Activated CD8-positive, alpha-beta memory T cell treated with anti-CD3 and anti-CD28 coated beads for 48 hours (primary cell): ENCODE measurements around the gene TEAD3.

Experiments
- DNase-seq, 3 experiments: peaks; one replicate each; pipeline ENCODE4 v3.0.0-alpha.2; 2020; ENCODE audit warnings: low read depth in 2 of 3, low spot score in 2 of 3

Gene TEAD3

DNA sequence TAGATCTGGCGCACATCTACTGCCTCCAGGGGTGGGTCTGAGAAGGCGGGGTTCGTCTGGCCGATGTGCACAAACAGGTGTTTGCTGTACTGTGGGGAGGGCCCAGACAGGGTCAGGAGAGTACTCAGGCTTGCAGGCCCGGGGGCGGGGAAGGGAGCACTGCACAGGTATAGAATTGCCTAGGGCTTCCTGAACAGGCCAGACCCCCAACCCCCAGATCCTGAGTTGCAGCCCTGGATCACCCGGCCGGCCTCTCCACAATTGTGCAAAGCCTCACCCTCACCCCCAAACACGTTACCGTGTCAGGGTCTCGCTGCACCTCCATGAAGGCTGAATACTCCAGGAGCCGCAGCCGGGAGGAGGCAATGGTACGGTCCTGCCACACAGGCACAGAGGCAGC is 20.9 kb downstream of the TEAD3 start:
- DNase-seq, result no peak

DNA sequence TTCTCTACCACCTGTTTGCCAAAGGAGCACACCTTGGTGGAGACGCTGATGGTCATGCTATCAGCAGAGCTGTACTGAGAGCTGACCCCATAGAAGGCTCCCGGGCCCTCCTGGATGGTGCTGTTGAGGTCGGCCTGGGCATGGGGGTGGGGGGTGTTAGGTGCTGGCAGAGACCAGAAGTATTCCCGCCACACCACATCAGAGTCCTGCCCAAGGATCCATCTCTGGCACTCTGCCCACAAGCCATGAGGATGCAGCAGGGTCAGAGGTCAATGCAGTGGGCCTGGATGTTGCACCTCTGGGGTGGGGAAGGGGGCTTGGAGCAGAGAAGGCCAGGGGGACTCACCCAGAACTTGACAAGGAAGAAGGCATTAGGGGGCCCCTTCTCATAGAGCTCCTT is 21.3 kb downstream of the TEAD3 start:
- no peak for DNase-seq

DNA sequence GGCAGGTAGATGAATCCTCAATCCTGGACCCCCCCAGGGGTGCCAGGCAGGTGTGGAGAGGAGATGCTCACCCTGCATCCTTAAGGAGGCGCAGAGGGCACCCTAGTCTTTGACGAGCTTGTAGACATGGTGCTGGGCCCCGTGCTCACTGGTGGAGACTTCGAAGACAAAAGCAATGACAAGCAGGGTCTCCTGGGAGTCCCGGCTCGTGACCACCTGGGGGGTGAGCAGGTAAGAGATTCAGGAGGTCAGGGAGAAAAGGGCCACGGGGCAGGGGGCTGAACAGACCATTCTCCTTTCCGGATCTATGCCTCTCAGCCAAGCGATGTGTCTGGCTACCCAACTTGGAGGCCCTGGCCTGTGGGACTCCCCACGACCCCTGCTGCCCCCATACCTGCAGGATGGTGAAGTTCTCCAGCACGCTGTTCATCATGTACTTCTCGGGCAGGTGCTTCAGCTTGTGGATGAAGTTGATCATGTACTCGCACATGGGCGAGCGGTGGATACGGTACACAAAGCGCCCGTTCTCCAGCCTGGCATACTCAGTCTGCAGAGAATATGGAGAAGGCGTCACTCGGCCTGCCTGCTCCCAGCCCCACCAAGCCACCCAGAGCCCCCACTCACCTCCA is 21.8 kb downstream of the TEAD3 start:
- no peak for DNase-seq

DNA sequence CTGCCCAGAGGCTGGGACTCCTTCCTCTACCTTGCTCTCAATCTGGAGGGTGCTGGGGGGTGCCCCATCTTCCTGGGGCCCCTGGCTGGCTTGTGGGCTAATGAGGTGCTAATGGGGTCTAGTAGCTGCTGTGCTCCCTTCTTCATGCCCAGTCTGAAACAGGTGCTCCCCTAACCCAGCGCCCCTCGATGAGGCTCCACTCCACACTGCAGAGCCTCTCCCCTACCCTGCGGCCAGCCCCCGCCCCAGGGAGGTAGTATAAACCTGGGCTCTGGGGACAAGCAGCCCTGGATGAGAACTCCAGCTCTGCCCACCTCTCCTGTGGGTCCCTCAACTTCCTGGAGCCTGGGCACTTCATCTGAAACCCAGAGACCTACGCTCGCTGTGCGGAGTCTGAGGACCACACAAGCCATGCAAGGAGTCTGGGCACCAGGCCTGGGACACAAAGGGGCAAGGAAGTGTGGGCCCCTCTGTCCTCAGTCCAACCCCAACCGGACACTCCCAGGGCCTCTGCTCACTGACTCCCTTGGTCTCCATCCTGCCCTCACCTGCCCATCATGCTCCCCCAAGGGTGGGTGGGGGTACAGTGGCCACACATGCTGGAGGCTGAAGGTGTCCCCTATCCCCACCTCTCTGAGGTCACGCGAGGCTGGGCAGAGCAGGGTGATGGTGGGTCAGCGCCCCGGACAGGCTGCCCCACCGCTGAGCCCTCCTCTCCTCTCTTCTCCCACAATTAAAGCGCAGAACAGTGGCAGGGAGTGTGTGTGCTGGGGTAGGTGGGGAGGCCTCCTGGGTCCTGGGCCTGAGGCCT is 22.5 kb downstream of the TEAD3 start:
- no peak for DNase-seq

DNA sequence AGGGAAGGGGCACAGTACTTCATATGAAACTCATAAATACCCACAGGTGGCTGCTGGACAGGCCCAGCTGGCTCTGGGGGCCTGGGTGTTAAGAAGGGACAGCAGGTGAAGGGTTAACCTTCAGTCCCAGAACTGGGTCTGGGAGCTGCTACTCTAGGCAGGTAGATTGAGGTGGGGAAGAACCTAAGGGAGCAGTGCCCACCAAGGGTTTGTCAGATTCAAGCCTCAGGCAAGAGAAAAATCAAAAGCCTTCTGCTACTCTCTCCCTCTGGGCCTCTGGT is 23.1 kb downstream of the TEAD3 start:
- no peak for DNase-seq

DNA sequence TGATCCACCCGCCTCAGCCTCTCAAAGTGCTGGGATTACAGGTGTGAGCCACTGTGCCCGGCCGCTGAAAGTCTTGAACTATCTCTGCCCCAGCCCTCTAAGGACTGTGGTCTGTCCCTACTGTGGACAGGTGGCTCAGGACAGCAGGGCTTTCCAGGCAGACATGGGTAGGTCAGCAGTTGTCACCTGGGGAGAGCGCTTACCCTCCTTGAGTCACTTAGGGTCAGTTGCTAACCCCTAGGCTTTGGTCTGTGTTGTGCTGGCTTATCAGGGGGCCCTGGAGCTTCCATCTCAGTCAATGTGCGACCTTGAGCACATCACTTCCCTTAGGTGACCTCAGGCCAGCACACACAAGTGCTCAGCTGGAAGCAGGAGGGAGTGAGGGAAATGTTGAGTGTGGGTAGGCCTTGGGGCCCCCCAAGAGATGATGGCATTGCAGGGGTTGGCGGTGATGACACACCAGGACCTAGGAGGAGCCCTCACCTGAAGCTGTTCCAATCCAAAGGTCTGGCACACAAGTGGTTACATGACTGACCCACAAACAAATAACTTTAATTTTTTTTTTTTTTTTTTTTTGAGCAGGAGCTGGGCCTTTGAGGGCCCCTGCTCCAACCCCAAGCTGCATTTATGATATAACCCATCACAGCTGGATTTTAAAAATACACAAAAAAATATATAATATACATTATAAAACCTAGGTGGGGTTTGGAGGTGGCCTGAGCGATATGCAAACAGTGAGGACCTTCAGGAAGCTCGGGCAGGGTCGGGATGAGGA is 23.6 kb downstream of the TEAD3 start:
- DNase-seq, result no peak

DNA sequence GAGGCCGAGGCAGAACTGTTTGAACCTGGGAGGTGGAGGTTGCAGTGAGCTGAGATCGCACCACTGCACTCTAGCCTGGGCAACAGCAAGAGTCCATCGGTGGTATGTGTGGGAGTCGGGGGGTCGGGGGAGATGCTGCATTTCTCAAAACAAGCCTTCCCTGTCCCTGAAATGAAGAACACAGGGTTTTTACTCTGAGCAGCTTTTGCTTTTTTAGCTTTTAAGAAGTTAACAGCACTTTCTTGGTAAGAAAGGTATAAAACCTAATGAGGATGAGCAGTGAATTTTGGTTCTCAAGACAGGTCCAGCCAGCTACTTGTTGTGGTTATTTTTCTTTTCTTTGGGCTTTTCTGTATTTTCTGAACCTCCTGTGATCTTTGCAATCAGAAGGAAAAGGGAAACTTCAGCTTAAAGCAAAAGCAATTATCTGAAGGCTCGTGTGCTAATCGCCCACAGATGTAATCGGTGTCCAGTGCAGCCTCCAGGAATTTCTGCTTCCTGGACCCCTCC is 25.0 kb downstream of the TEAD3 start:
- DNase-seq, result no peak

DNA sequence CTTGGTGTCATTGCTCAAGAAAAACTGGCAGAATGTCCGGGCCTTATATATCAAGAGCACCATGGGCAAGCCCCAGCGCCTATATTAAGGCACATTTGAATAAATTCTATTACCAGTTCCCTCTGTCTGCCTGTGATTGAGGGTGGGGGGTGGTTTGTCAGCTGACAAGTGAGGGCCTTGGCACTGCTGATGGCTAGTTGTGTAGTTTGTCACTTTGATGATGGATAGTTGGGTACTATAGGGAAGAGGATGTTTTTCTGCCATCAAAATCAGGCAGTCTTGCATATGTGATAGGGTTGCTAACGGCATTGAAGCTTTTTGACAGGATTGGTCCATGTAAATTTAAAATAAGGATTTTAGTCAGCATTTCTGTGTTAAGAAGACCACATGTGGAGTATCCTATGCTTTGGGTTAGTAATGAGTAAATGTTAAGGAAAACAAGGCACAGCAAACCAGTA is 26.2 kb downstream of the TEAD3 start:
- DNase-seq, result no peak

DNA sequence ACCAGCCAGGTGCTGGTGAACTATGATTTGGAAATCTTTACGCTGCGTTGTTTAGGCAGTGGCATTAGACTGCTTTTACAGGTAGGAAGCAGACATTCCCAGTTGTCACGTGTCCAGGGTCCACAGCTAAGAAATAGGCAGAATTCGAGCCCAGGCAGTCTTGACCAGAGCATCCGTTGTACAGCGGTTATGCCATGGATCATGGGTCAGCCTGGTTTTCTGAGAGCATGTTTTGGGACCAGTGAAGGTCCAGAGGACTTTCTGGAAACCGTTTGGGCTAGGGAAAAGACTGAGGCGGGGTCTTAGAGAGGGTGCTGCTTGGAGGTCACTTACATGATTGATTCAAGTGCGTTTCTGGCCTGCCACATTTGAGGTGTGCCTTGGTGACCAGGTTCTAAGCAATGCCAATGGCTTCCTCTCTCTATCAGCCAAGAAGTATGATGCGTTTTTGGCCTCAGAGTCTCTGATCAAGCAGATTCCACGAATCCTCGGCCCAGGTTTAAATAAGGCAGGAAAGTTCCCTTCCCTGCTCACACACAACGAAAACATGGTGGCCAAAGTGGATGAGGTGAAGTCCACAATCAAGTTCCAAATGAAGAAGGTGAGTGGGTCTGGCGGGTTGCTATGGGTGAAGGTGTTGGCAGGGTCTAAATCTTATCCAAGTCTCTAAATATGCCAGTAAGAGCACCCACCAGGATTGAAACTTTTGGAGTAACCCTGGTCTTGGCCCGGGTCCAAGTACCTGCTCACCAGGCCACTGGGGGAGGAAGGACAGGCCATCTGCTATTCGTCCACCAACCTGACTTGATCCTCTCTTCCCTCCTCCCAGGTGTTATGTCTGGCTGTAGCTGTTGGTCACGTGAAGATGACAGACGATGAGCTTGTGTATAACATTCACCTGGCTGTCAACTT is 26.9 kb downstream of the TEAD3 start:
- DNase-seq, result no peak

DNA sequence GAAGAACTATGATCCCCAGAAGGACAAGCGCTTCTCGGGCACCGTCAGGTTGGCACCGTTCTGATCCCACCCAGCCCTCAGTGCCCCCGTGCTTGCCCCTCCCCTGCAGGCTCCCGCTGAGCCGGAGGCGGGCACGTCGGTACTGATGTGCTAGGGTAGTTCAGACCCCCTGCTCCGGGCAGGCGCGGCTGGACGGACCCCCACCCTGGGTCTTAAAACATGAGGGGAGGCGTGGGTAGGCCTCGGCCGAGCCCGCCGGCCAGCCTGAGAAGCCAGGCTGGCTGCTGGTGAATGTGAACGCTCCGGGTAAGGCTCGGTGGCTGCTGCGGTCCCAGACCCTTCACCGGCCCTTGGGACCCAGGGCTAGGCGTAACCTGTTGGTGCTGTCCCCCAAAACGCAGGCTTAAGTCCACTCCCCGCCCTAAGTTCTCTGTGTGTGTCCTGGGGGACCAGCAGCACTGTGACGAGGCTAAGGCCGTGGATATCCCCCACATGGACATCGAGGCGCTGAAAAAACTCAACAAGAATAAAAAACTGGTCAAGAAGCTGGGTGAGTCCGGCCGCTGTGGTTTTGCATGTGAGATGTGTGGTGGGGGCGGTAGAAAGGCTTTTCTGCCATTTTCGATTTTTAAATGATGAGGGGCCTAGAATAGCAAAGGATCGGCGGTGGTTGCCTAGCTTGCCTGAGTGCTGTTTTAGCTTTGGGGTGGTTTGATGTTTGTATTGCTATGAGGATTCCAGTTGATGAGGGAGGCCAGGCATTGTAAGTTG is 27.7 kb downstream of the TEAD3 start:
- no peak for DNase-seq

DNA sequence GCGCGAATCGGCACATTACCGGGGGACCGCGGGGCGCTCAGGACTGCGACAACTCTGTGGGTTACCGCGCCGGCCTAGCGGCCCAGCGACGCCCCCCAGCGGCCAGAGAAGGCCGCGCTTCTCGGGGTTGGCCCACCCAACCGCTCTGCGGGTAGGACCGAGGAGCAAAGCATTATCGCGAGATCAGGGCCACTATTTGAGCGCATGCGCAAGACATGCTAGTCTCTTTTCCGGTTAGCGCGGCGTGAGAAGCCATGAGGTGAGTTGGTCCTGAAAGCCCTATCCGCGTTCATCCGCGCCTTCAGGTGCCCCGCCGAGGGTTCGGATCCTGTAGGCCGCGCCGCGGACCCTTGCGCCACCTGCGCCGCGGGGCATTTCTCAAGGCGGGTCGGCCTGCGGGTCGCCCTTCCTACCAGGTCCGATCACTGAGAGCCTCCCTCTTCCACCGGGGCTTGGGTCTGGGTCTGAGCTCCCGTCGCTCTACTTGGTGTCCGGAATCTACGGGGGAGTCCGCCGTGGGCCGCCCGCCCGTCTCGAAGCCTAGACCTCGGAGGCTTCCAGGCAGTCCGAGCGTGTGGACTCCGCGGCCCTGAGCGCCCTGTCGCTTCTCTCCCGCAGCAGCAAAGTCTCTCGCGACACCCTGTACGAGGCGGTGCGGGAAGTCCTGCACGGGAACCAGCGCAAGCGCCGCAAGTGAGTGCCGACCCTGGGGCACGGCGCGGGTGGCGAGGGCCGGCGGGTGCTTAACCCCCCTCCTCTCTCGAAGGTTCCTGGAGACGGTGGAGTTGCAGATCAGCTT is 28.5 kb downstream of the TEAD3 start, which contains the start of gene RPL10A:
Gene RPL10A (plus strand): TSS at position 221 of the 799 bp plus-strand sequence. CDS start 34 bp downstream, at position 255.
- peak; percentile 88 to 95 (median 91) for DNase-seq

DNA sequence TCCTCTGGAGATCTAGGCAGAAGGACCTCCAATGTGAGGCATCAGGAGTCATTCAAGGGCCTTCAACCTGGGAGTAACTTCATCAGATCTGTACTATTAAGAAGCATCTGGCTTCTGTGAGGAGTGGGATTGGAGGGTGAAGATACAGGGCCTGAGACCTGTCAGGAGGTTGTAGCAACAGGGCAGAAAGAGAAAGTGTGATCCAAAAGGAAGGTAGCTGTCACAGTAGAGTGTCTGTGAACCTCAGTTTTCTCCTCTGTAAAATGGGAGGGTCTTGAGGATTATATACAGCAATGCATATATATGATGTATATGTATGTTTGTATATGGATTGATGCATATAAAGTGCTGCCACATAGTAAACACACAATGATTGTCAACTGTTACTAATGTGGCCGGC is 31.2 kb downstream of the TEAD3 start:
- no peak for DNase-seq

DNA sequence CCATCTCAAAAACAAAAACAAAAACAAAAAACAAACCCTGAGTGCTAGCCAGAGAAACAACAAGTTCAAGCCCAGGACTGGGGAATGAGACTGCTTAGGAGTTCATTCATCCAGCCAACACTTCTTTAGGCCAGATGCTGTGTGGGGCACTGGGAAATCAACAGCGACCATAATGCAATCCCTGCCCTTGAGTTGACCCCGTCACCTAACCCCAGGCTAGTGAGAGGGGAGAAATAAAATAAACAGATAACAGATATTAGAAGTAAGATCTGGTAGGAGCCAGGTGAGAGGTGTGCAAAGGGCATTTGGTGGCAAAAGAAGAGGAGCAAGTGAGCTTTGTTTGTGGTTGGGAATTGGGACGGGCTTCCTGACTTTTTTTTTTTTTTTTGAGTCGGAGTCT is 33.6 kb downstream of the TEAD3 start:
- DNase-seq, result no peak

DNA sequence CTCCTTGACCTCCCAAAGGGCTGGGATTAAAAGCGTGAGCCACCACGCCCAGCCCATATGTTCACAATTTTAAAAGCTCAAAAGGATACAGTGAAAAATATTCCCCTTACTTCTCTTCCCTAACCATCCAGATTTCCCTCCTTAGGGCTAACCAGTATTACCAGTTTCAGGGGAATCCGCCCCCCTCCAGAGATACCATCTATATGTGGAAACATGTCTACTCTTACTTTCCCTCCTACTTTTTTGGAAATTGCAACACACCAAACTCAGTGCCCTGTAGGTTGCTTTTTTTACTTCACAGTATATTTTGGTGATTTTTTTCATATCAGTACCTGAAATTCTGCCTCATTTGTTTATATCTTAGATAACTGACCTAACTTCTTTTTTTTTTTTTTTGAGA is 35.6 kb downstream of the TEAD3 start:
- no peak for DNase-seq

DNA sequence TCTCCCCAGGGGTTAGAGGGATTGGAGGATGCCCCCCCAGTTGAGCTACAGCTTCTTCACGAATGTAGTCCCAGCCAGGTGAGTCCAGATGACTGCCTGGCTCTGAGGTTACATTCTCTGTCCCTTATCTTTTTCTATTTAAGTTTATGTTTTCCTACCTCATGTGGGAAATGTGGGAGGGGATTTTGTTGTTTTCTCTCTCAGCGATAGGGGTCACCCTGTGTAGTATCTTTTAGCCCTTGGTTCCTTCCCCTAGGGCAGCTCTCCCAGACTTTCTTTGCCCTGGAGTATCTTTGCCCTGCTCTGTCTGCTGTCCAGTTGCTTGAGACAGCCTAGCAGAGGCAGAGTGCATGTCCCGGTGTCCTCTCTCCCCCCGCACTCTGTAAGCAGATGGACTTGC is 39.0 kb downstream of the TEAD3 start:
- DNase-seq, result no peak

DNA sequence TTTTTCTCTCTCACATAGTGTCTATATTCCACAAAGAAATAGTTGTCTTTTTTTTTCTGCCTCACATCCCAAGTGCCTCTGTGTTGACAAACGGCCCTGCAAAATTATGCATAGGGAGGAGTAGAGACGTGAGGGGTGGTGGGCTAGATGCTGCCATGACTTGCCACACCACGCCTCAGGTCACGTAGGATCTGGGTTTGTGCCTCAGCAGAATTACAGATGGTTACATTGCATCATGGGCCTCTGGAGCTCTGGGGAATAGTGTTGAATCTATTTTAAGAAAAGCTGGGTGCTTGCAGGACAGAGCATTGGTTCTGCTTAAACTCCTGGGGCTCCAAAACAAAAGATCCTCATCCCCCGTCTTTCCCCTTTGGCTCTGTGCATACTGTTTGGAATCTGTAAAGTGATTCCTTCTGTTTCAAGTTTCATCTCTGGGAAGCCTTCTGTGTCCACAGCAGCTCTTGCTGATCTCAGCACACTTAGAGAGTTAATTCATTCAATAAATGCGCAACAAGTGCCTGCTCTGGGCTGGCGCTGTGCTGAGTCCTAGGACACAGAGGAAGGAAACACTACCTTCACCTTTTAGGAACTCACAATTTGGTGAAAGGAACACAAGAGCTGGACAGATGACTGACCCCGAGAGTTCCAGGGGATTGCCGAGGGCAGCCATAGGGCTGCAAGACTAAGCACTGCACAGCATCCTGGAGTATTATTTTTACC is 42.3 kb downstream of the TEAD3 start:
- no peak for DNase-seq

DNA sequence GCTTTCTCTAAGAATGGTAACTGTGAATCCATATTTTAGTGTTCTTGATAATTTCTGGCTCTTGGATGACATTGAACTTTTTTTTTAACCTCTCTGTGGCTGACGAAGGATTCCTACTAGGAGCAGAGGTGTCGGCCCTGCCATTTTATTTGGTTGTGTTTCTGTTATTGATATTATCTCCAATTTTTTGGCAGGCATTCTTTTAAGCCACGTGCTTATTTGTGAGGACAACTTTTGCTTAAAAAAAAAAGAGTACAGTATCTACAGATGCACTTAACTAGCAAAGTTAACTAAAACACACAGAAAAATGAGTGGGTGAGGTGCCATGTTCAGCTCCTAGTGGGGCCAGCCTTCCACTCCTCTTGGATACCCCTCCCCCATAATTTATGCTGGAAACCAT is 43.6 kb downstream of the TEAD3 start:
- no peak for DNase-seq

DNA sequence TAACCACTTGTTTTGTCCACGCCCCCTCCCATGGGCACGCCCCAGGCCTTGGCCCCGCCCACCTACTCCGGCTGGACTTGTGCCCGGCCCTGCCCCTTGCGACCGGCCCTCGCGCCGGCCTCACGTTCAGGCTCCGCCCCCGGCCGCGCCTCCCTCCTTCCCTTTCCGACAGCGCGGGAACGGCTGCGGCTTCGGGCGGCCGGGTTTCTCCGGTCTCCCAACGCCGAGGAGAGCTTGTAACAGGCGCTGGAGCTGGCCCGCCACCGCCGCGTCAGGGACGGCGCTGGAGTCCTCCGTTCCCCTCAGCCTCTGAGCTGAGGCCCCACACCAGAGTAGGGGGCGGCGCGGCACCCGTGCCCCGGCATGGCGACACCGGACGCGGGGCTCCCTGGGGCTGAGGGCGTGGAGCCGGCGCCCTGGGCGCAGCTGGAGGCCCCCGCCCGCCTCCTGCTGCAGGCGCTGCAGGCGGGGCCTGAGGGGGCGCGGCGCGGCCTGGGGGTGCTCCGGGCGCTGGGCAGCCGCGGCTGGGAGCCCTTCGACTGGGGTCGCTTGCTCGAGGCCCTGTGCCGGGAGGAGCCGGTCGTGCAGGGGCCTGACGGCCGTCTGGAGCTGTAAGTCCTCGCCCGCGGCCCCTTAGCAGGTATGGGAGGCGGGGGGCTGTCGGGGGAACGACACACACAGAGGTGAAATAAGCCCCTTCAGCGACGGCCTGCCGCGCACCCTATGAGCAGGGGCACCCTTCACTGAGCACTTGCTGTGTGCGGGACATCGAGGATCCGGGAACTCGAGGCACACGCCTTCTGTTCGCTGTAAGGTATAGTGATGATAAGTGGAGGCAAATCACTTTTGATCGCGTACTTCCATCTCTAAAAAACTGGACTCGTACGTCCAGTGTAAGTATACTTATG is 44.4 kb downstream of the TEAD3 start, which contains the start of gene FANCE:
Gene FANCE (plus strand): TSS at position 156 of the 908 bp plus-strand sequence. CDS start 208 bp downstream, at position 364.
- DNase-seq, result peak; percentile 90 to 93 (median 92)
